ENCODE measurements around the gene KCNC1.

KCNC1 gene

DNA sequence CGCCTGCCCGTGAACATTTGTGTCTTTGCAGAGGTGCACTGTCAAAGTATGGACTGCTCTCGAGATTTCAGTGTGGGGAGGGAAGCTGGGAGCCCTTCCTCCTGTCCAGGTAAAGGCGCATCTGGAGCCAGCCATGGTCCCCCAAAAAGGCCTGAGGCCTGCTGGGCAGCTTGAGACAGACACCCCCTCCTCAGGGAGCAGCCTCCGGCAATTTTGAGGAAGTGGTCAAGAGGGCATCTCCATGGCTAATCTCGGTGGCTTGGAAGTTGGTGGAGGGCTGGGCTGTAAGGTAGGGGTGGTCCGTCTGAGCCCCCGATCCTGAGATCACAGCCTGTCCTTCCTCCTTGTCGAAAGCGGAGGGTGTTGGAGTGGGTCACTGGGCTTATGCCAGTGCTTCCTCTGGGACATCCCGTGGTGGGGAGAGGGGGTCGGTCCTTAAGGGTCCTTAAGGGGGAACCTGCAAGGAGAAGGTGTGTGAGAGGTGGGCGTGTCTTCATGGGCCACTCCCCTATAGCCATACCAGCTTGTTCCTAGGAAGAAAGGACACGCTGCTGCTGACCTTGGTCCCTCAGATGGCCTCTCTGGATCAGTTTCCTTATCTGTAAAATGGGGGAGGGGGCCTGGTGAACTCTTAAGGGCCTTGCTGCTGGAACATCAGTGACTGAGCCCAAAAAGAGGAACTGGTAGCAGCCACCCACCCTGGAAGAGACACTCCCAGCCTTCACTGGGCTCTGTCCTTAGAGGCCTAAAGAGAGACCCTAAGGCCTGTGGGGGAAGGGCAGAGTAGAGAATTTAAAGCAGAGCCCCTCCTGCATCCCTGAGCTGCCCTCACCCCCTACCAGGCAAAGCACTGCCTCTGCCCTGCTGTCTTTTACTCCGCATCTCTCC lies 2.6 kb downstream of the KCNC1 start:
- H3K27me3 ChIP-seq (ENCODE audit: control insufficient read depth in 1 of 2, insufficient read depth in 2 of 2, low read length in 2 of 2), result peaks cover 42 to 52% of the 10 kb centered on the region in 2 donors
- no peak overlapping the region for H3K9ac ChIP-seq (ENCODE audit: low read depth in 1 of 2, low read length in 2 of 2)
- H3K27ac ChIP-seq (ENCODE audit: low read depth, low read length), result no peak overlapping the region
- H3K4me3 ChIP-seq (ENCODE audit: low read depth in 1 of 2, low read length in 2 of 2), result no peak overlapping the region
- no peaks in the 10 kb centered on the region for H3K9me3 ChIP-seq (ENCODE audit: control insufficient read depth in 1 of 2, low read length in 2 of 2)
- H3K4me1 ChIP-seq (ENCODE audit: control insufficient read depth in 1 of 2, insufficient read depth in 2 of 2, low read length in 2 of 2), result peaks cover 4 to 9% of the 10 kb centered on the region in 2 donors
- no peaks in the 10 kb centered on the region for H3K36me3 ChIP-seq (ENCODE audit: control insufficient read depth in 1 of 2, insufficient read depth in 2 of 2, low read length in 2 of 2)

DNA sequence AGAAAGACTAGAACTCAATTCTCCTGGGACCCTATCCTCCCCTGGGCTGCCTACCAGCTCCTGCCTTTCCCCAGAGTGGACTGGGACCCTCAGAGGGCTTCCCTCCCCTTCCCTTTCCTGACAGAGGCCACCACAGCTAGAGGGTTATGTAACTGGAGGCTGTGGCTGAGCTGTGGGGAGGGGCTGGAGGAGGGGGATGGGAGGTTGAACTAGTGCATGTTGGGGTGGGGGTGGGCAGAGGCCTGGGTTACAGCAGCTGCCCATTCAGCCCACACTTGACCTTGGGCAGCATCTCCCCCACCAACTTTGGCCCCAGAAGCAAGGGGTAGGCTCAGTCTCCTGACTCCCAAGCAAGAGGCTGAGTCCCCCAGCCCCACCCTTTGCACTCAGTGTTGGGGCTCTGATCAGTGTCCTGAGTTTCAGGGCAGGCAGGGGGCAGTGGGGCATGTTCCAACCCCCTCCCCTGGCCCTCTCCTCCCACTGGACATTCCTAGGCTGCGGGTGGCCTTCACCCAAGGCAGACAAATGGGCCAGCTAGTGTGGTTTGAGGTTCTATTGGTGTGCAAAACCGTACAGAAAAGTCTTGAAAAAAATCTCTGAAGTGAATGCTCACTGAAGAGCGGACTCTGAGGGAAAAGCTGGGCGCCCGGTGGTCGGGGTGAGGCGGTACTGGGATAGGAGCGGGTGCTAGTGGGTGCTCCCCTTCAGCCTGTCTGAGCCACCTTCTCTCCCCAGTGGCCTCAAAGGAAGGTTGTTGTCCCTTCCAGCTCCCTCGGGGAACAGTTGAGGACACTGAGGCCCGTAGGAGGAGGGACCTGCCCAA lies 3.8 kb downstream of the KCNC1 start:
- Histone ChIP-seq H3K4me3 (ENCODE audit: low read depth in 1 of 2, low read length in 2 of 2) (no peak overlapping the region), H3K4me1 (ENCODE audit: control insufficient read depth in 1 of 2, insufficient read depth in 2 of 2, low read length in 2 of 2) (peaks cover 4 to 9% of the 10 kb centered on the region in 2 donors), H3K27me3 (ENCODE audit: control insufficient read depth in 1 of 2, insufficient read depth in 2 of 2, low read length in 2 of 2) (peaks cover 35 to 41% of the 10 kb centered on the region in 2 donors), H3K36me3 (ENCODE audit: control insufficient read depth in 1 of 2, insufficient read depth in 2 of 2, low read length in 2 of 2) (no peaks in the 10 kb centered on the region), H3K9me3 (ENCODE audit: control insufficient read depth in 1 of 2, low read length in 2 of 2) (no peaks in the 10 kb centered on the region), H3K27ac (ENCODE audit: low read depth, low read length) (no peak overlapping the region), H3K9ac (ENCODE audit: low read depth in 1 of 2, low read length in 2 of 2) (no peak overlapping the region)

DNA sequence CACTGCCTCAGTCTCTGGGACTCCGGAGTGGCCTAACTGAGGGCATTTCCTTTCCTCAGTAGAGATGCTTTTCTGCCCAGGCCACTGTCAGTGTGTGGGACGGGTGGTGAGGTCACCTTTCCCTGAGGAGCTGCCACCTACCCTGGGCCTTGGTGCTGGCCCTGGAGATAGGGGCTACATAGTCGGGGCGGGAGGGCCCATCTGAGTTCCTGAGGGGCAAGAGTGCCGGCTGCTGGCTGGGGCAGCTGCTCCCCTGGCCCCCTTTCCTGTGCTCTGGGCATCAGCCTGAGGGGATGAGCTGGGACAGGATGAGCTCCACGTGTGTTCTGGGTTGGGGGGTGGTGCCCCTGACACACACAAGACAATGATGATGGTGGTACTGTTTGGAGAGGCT lies 5.4 kb downstream of the KCNC1 start:
- peaks cover 25 to 34% of the 10 kb centered on the region in 2 donors for H3K27me3 ChIP-seq (ENCODE audit: control insufficient read depth in 1 of 2, insufficient read depth in 2 of 2, low read length in 2 of 2)

DNA sequence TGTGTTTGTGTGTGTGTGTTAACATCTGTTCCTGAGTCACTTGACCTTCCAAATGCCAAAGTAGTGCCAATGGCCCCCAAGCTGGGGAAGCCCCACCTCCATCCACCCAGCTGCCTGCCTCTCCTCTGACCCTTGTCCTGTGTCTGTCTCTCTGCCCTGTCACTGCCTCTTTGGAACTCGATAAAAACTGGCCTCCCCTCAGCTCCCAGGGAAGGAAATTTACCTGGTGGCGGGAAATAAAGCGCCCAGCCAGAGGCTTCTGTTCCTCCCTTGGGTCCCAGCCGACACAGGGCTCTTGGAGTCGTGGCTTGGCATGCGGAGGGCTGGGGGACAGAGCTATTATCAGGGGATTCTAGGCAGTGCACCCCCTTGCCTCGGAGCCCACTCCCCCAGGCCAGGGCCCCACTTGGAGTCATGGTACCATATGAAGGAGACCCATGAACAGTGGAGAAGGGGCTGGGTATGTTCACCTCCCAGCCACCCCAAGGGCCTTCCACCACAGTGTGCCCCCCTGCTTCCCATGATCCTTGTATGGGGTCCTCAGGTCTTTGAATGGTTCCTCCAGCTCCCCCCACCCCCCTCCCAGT lies 6.2 kb downstream of the KCNC1 start:
- H3K27ac ChIP-seq (ENCODE audit: low read depth, low read length), result no peak overlapping the region
- no peak overlapping the region for H3K4me3 ChIP-seq (ENCODE audit: low read depth in 1 of 2, low read length in 2 of 2)
- no peaks in the 10 kb centered on the region for H3K4me1 ChIP-seq (ENCODE audit: control insufficient read depth in 1 of 2, insufficient read depth in 2 of 2, low read length in 2 of 2)
- no peaks in the 10 kb centered on the region for H3K9me3 ChIP-seq (ENCODE audit: control insufficient read depth in 1 of 2, low read length in 2 of 2)
- H3K27me3 ChIP-seq (ENCODE audit: control insufficient read depth in 1 of 2, insufficient read depth in 2 of 2, low read length in 2 of 2), result peaks cover 25 to 34% of the 10 kb centered on the region in 2 donors
- H3K36me3 ChIP-seq (ENCODE audit: control insufficient read depth in 1 of 2, insufficient read depth in 2 of 2, low read length in 2 of 2), result no peaks in the 10 kb centered on the region
- no peak overlapping the region for H3K9ac ChIP-seq (ENCODE audit: low read depth in 1 of 2, low read length in 2 of 2)

More for the DNA sequence above, 5.4 kb downstream of the KCNC1 start:
- Histone ChIP-seq H3K9ac (ENCODE audit: low read depth in 1 of 2, low read length in 2 of 2) (no peak overlapping the region), H3K9me3 (ENCODE audit: control insufficient read depth in 1 of 2, low read length in 2 of 2) (no peaks in the 10 kb centered on the region), H3K27ac (ENCODE audit: low read depth, low read length) (no peak overlapping the region), H3K36me3 (ENCODE audit: control insufficient read depth in 1 of 2, insufficient read depth in 2 of 2, low read length in 2 of 2) (no peaks in the 10 kb centered on the region), H3K4me1 (ENCODE audit: control insufficient read depth in 1 of 2, insufficient read depth in 2 of 2, low read length in 2 of 2) (no peaks in the 10 kb centered on the region), H3K4me3 (ENCODE audit: low read depth in 1 of 2, low read length in 2 of 2) (no peak overlapping the region)

DNA sequence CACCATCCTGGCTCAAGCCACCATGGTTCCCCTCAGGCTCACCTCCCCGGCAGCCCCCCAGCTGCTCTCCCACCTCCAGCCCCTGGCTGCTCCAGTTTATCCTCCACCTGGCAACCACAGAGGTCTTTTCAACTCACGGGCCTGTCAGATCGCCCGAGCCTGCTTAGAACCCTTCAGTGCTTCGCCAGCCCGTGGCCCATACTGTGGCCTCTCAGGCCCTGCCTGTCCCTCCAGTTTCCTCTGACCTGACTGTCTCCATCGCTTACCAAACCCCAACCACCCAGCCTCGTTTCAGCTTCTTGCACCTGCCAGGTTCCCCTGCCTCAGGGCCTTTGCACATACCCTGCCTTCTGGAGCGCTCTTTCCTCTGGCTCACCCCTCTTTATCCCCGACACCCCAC lies 6.9 kb downstream of the KCNC1 start:
- Histone ChIP-seq H3K4me3 (ENCODE audit: low read depth in 1 of 2, low read length in 2 of 2) (no peak overlapping the region), H3K36me3 (ENCODE audit: control insufficient read depth in 1 of 2, insufficient read depth in 2 of 2, low read length in 2 of 2) (no peaks in the 10 kb centered on the region), H3K9me3 (ENCODE audit: control insufficient read depth in 1 of 2, low read length in 2 of 2) (no peaks in the 10 kb centered on the region), H3K4me1 (ENCODE audit: control insufficient read depth in 1 of 2, insufficient read depth in 2 of 2, low read length in 2 of 2) (no peaks in the 10 kb centered on the region), H3K9ac (ENCODE audit: low read depth in 1 of 2, low read length in 2 of 2) (no peak overlapping the region), H3K27me3 (ENCODE audit: control insufficient read depth in 1 of 2, insufficient read depth in 2 of 2, low read length in 2 of 2) (peaks cover 21 to 28% of the 10 kb centered on the region in 2 donors), H3K27ac (ENCODE audit: low read depth, low read length) (no peak overlapping the region)

DNA sequence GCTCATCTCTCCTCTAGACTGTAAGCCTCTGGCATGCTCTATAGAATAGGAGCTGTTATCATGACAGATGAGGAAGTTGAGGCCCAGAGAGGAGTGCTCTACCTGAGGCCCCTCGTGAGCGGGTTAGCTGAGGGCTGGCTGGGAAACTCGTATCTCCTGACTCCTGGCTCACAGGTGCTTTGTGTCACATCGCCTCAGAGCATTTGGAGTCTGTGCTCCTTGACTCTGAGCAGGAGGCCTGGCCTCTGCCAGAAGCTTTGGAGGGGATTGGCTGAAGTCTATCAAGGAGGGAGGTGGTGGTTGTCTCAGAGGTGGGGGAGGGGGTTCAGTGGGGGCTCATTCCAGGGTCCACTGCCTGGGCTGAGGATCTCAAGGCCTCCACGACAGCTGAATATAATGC lies 7.4 kb downstream of the KCNC1 start:
- H3K9ac ChIP-seq (ENCODE audit: low read depth in 1 of 2, low read length in 2 of 2), result no peak overlapping the region
- H3K36me3 ChIP-seq (ENCODE audit: control insufficient read depth in 1 of 2, insufficient read depth in 2 of 2, low read length in 2 of 2), result no peaks in the 10 kb centered on the region
- H3K27me3 ChIP-seq (ENCODE audit: control insufficient read depth in 1 of 2, insufficient read depth in 2 of 2, low read length in 2 of 2), result peaks cover 17 to 23% of the 10 kb centered on the region in 2 donors
- H3K9me3 ChIP-seq (ENCODE audit: control insufficient read depth in 1 of 2, low read length in 2 of 2), result no peaks in the 10 kb centered on the region
- H3K4me3 ChIP-seq (ENCODE audit: low read depth in 1 of 2, low read length in 2 of 2), result no peak overlapping the region
- H3K4me1 ChIP-seq (ENCODE audit: control insufficient read depth in 1 of 2, insufficient read depth in 2 of 2, low read length in 2 of 2), result no peaks in the 10 kb centered on the region
- no peak overlapping the region for H3K27ac ChIP-seq (ENCODE audit: low read depth, low read length)

DNA sequence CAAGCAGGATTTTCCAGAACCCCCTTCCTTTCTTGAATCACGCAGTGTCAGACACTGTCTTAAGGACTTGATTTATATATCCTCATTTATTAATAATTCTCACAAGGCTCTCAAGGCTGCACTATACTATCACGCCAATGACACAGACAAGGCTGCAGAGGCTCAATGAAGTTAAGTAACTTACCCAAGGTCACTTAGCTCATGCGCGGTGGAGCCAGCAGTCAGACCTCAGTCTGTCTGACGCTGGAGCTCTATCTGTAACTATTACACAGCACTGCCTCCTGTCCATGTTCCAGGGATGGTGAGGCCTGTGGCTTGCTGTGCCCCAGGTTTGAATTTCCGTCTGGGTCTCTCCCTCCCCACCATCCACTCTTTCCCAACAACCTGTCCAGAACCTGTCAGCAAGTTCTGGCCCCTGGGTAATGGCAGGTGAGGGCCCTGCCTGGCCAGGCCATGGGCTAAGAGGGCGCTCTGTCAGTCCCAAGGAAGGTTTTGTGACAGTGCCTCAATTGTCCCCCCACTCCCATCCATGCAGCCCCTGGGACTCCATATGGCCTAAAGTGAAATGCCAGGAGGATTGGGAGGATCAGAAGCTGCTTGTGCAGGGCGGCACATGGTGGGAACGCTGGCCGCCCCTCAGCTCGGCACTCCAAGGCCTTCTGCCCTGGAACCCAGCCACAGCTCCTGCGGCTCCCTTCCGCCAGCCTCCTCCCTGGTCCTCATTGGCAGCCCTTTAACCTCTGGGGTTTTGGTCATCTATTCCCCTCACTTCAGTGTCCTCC lies 8.6 kb downstream of the KCNC1 start:
- Histone ChIP-seq H3K27me3 (ENCODE audit: control insufficient read depth in 1 of 2, insufficient read depth in 2 of 2, low read length in 2 of 2) (peaks cover 10 to 11% of the 10 kb centered on the region in 2 donors), H3K27ac (ENCODE audit: low read depth, low read length) (no peak overlapping the region), H3K36me3 (ENCODE audit: control insufficient read depth in 1 of 2, insufficient read depth in 2 of 2, low read length in 2 of 2) (no peaks in the 10 kb centered on the region), H3K4me3 (ENCODE audit: low read depth in 1 of 2, low read length in 2 of 2) (no peak overlapping the region), H3K9ac (ENCODE audit: low read depth in 1 of 2, low read length in 2 of 2) (no peak overlapping the region), H3K4me1 (ENCODE audit: control insufficient read depth in 1 of 2, insufficient read depth in 2 of 2, low read length in 2 of 2) (no peaks in the 10 kb centered on the region), H3K9me3 (ENCODE audit: control insufficient read depth in 1 of 2, low read length in 2 of 2) (no peaks in the 10 kb centered on the region)

DNA sequence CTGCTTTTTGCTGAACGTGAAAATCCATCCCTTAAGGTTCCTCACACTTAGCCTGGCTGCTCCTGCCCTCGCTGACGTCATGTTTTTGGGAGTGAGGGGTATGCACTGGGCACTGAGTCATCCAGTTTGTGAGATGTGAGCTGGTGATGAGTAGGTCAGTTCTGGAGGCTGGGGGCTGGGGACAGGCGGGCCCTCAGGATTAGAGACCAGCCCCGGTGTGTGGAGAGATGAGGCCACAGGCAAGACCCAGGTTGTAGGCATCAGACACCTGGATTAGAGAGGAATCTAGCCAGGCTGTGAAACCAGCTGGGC lies 9.2 kb downstream of the KCNC1 start:
- Histone ChIP-seq H3K9ac (ENCODE audit: low read depth in 1 of 2, low read length in 2 of 2) (no peak overlapping the region), H3K9me3 (ENCODE audit: control insufficient read depth in 1 of 2, low read length in 2 of 2) (no peaks in the 10 kb centered on the region), H3K27ac (ENCODE audit: low read depth, low read length) (no peak overlapping the region), H3K4me3 (ENCODE audit: low read depth in 1 of 2, low read length in 2 of 2) (no peak overlapping the region), H3K36me3 (ENCODE audit: control insufficient read depth in 1 of 2, insufficient read depth in 2 of 2, low read length in 2 of 2) (no peaks in the 10 kb centered on the region), H3K4me1 (ENCODE audit: control insufficient read depth in 1 of 2, insufficient read depth in 2 of 2, low read length in 2 of 2) (no peaks in the 10 kb centered on the region), H3K27me3 (ENCODE audit: control insufficient read depth in 1 of 2, insufficient read depth in 2 of 2, low read length in 2 of 2) (peaks cover 5 to 8% of the 10 kb centered on the region in 2 donors)

DNA sequence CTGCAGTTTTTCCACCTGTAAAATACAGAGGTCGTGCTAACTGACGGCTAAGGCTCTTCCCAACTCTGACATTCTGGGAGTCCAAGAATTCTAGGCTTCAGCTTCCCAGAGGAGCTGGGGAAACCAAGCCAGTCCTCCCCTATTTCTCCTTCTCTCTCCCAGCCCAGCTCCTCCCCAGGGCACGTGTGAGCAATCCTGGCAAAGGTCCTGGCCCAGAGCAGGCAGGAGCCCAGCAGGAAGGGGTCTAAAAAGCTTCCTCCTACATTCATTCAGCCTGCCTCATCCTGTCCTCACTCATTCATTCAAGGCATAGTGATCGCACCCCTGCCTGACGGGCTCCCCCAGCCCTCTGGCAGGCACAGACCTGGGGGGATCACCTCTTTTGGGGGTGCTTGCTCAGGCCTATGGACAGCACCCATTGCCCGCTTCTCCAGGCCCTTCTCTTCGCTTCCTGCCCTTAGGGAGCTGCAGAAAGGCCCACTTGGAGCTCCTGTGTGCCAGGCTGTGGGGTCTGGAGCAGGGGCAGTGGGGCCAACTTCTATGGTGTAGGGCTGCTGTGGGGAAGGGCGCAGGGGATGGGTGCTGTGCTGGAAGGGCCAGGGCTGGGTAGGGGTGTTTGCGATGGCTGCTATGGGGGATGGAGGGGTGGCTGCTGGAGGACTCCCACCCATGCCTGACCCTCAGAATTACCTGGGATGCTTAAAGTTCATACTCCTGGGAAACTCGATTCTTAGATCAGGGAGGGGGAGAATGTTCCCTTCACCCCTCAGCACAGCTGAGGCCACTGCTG lies 9.8 kb downstream of the KCNC1 start:
- no peaks in the 10 kb centered on the region for H3K4me1 ChIP-seq (ENCODE audit: control insufficient read depth in 1 of 2, insufficient read depth in 2 of 2, low read length in 2 of 2)
- H3K4me3 ChIP-seq (ENCODE audit: low read depth in 1 of 2, low read length in 2 of 2), result no peak overlapping the region
- H3K27ac ChIP-seq (ENCODE audit: low read depth, low read length), result no peak overlapping the region
- no peaks in the 10 kb centered on the region for H3K9me3 ChIP-seq (ENCODE audit: control insufficient read depth in 1 of 2, low read length in 2 of 2)
- H3K9ac ChIP-seq (ENCODE audit: low read depth in 1 of 2, low read length in 2 of 2), result no peak overlapping the region
- H3K27me3 ChIP-seq (ENCODE audit: control insufficient read depth in 1 of 2, insufficient read depth in 2 of 2, low read length in 2 of 2), result peaks cover 5% of the 10 kb centered on the region in 2 donors
- no peaks in the 10 kb centered on the region for H3K36me3 ChIP-seq (ENCODE audit: control insufficient read depth in 1 of 2, insufficient read depth in 2 of 2, low read length in 2 of 2)

Data from duodenal mucosa (tissue), 2 donors.